HG02970 (cell line): ENCODE measurements around the gene LPCAT1.

ENCODE experiments used
- ATAC-seq: cut with Tn5 transposase; IDR thresholded peaks from one replicate; pipeline ENCODE4 v1.9.1; 2021; ENCODE audit warnings: mild to moderate bottlenecking, moderate library complexity, moderate number of reproducible peaks; ENCODE audit not compliant: unreplicated experiment, low FRiP score

The LPCAT1 gene

DNA sequence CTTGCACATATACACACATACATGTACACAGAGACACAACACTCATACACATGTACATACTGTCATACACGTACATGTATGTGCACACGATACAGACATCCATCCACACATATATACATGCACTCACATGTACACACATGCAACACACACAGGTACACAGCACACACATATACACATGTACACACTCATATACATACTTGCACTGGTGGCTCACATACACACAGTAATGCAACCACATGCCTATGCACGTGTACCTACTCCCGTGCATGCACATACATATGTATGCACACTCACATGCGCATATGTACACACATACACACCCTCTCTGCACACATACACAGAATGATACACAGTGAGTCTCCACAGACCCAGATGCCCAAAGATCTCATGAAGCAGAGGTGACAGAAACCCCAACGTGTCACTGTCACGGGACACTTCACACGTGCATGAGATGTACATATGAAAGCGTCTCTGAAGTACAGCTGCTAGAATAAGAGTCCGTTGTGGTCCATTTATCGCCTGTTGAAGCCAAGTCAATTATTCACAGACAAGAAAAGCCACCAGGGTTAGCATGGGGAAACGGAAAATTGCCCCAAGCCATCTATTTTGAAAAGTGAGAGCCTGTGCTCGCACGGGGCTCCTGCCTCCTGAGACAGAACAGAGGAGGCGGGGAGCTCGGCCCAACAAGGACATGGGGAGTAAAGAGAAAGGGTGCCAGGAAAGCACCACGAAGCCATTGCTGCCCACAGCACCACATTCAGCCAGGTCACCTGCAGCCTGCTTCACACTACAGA is 24.9 kb downstream of the LPCAT1 start:
- peak; percentile 27 for ATAC-seq

- ATAC-seq: peak; percentile 8
Observed at GRCh38 chr5:1497795-1498622, 25.8 kb downstream of the LPCAT1 start.

- ATAC-seq: peak; percentile 23
Observed at GRCh38 chr5:1497242-1497777, 26.4 kb downstream of the LPCAT1 start.

GRCh38 chr5:1495525-1495897 is 28.2 kb downstream of the LPCAT1 start:
- ATAC-seq: no peak

GRCh38 chr5:1494780-1495524 is 28.8 kb downstream of the LPCAT1 start:
- ATAC-seq: no peak

GRCh38 chr5:1493941-1494340 is 29.8 kb downstream of the LPCAT1 start:
- ATAC-seq: no peak

GRCh38 chr5:1493413-1493812 is 30.3 kb downstream of the LPCAT1 start:
- ATAC-seq: no peak

GRCh38 chr5:1492757-1493156 is 31.0 kb downstream of the LPCAT1 start:
- no peak for ATAC-seq

DNA sequence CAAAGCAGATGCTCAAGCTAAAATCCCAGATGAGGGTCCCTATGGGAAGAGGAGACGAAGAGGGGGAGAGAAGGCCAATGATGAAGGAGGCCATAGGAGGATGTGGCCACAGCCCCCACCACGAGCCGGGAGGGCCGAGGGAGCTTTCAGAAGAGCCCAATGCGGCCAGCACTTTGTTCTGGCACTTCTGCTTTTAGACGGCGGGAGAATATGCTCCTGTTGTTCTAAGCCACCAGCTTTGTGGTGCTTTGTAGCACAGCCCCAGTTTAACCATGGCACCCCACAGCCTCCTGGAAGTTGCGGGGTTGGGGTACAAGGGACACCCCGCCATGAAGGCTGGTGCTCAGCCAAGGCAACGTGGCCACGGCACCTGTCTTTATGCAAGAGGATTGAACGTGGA is 33.4 kb downstream of the LPCAT1 start:
- ATAC-seq: no peak

GRCh38 chr5:1489754-1490153 is 34.0 kb downstream of the LPCAT1 start:
- no peak for ATAC-seq

GRCh38 chr5:1488882-1489680 is 34.7 kb downstream of the LPCAT1 start:
- ATAC-seq: no peak

GRCh38 chr5:1487079-1487764 is 36.5 kb downstream of the LPCAT1 start:
- ATAC-seq: no peak

DNA sequence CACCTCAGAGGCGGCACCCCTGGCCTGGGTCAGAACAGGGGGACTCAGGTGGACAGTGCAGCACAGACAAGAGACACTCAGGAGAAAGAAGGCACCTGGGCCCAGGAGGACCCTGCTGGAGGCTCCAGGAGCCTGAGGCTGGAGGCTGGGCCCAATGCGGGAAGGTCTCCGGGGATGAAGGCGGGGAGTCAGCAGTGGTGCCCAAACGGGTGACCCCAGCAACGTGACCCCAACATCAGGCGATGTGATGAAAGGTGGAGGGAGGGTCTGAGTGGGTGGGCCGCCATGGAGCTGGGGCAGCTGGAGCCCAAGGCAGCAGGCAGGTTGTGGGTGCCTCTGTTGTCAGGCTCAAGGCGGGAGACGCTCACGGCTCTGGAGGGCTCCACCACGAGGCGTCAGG is 37.5 kb downstream of the LPCAT1 start:
- ATAC-seq: no peak

GRCh38 chr5:1485579-1486118 is 38.1 kb downstream of the LPCAT1 start:
- ATAC-seq: no peak

GRCh38 chr5:1484730-1485578 is 38.8 kb downstream of the LPCAT1 start:
- ATAC-seq: peak; percentile 59

GRCh38 chr5:1483856-1484729 is 39.7 kb downstream of the LPCAT1 start:
- ATAC-seq: no peak

DNA sequence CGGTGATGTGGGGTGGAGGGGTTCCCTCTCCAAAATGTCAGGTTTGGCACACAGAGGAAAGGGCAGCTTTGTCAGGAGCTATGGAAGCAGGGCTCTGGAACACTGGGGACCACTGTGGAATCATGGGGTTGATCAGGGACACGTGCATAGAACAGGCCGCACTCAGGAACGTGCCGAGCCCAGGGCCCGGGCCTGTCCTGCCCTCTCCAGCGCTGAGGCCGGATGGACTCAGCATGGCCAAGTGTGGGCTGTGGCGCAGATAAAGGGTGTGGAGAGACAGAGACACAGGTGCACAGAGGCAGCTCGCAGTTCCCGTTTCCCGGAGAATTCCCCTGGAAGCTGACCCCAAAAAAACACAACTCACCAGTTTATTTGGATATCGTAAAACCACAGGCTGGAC is 40.7 kb downstream of the LPCAT1 start:
- ATAC-seq: no peak
